Mesendoderm (in vitro differentiated cells): ENCODE results near the gene POLR2J3.
"Not testable (repeated sequence)": the region's sequence is repeated elsewhere in the genome, so short reads cannot be mapped to it uniquely, and the experiment has no call there.

Experiments used
- DNase-seq: peaks from one replicate; pipeline ENCODE4 v3.0.0; 2013
- H2AK5ac ChIP-seq: 2 replicates; pipeline ENCODE4 v1.6.1; 2013; ENCODE audit warnings: low read length, inconsistent platforms
- H2BK120ac ChIP-seq: 2 replicates; pipeline ENCODE4 v1.6.1; 2013; ENCODE audit warnings: low read depth, mild to moderate bottlenecking, low read length, moderate library complexity, mixed read lengths
- H2BK15ac ChIP-seq: replicated peaks from 2 replicates; pipeline ENCODE4 v1.6.1; 2013; ENCODE audit warnings: low read depth, mild to moderate bottlenecking, moderate library complexity
- H2BK5ac ChIP-seq: 2 replicates; pipeline ENCODE4 v1.6.1; 2013; ENCODE audit warnings: low read length, inconsistent platforms
- H3K18ac ChIP-seq: 2 replicates; pipeline ENCODE4 v1.6.1; 2013; ENCODE audit warnings: mild to moderate bottlenecking, low read length, mixed read lengths
- H3K23ac ChIP-seq: one replicate; pipeline ENCODE4 v1.6.1; 2013; ENCODE audit warnings: low read length
- H3K27ac ChIP-seq: 2 replicates; pipeline ENCODE4 v1.5.1; 2013; ENCODE audit warnings: low read depth, mild to moderate bottlenecking, inconsistent platforms, low read length, moderate library complexity
- H3K27me3 ChIP-seq: 2 replicates; pipeline ENCODE4 v1.6.1; 2013; ENCODE audit warnings: low read length, control low read depth, mild to moderate bottlenecking, inconsistent platforms; ENCODE audit not compliant: insufficient read depth, poor library complexity
- H3K36me3 ChIP-seq: 2 replicates; pipeline ENCODE4 v1.6.1; 2013; ENCODE audit warnings: low read length, inconsistent platforms; ENCODE audit not compliant: control insufficient read depth, insufficient read depth
- H3K4ac ChIP-seq: one replicate; pipeline ENCODE4 v1.6.1; 2013; ENCODE audit warnings: low read depth, mild to moderate bottlenecking, low read length, moderate library complexity
- H3K4me1 ChIP-seq: 2 replicates; pipeline ENCODE4 v1.6.1; 2013; ENCODE audit warnings: low read depth, low read length, inconsistent platforms; ENCODE audit not compliant: control insufficient read depth
- H3K4me2 ChIP-seq: 2 replicates; pipeline ENCODE4 v1.6.1; 2013; ENCODE audit warnings: low read length
- H3K4me3 ChIP-seq: 2 replicates; pipeline ENCODE4 v1.5.1; 2013; ENCODE audit warnings: mild to moderate bottlenecking, low read length
- H3K56ac ChIP-seq: one replicate; pipeline ENCODE4 v1.6.1; 2013; ENCODE audit warnings: low read length
- H3K79me1 ChIP-seq: 2 replicates; pipeline ENCODE4 v1.6.1; 2013; ENCODE audit warnings: low read length, inconsistent platforms
- H3K79me2 ChIP-seq: 2 replicates; pipeline ENCODE4 v1.6.1; 2013; ENCODE audit warnings: mild to moderate bottlenecking, low read length; ENCODE audit not compliant: control insufficient read depth, insufficient read depth
- H3K9ac ChIP-seq: 2 replicates; pipeline ENCODE4 v1.6.1; 2013; ENCODE audit warnings: low read length, inconsistent platforms
- H4K5ac ChIP-seq: one replicate; pipeline ENCODE4 v1.6.1; 2013; ENCODE audit warnings: low read length
- H4K8ac ChIP-seq: one replicate; pipeline ENCODE4 v1.6.1; 2013; ENCODE audit warnings: low read depth, mild to moderate bottlenecking, control low read depth, low read length, moderate library complexity
- WGBS: extraction: QIAGEN DNeasy Blood & Tissue Kit; methylation state at CpG from one replicate; pipeline ENCODE4 v1.1.7; 2013; ENCODE audit warnings: low lambda C conversion rate, missing lambda C conversion rate; ENCODE audit not compliant: insufficient coverage; ENCODE audit errors: extremely low coverage; 5-methylcytosine and 5-hydroxymethylcytosine counted together

POLR2J3 gene

GRCh38 chr7:102593637-102594334 is 21.4 kb upstream of the POLR2J3 start:
- H2AK5ac ChIP-seq, H3K18ac ChIP-seq, DNase-seq, H3K79me2 ChIP-seq, H3K4ac ChIP-seq, H2BK120ac ChIP-seq, H3K4me3 ChIP-seq, H3K79me1 ChIP-seq, H3K27ac ChIP-seq, H3K9ac ChIP-seq, H3K4me2 ChIP-seq, H2BK5ac ChIP-seq, H3K4me1 ChIP-seq, H3K56ac ChIP-seq, H2BK15ac ChIP-seq, H3K27me3 ChIP-seq, H3K23ac ChIP-seq, H4K5ac ChIP-seq, H4K8ac ChIP-seq, H3K36me3 ChIP-seq: not testable (repeated sequence)
- no CpG with 5 or more reads among the region's 68 CpGs for WGBS

- not testable (repeated sequence) for DNase-seq, H2BK120ac ChIP-seq, H3K4me1 ChIP-seq, H2BK5ac ChIP-seq, H4K8ac ChIP-seq, H2AK5ac ChIP-seq, H4K5ac ChIP-seq, H3K79me2 ChIP-seq, H3K9ac ChIP-seq, H3K4ac ChIP-seq, H3K36me3 ChIP-seq, H3K18ac ChIP-seq, H2BK15ac ChIP-seq, H3K27ac ChIP-seq, H3K79me1 ChIP-seq, H3K23ac ChIP-seq, H3K4me2 ChIP-seq, H3K27me3 ChIP-seq, H3K56ac ChIP-seq, H3K4me3 ChIP-seq
- no CpG with 5 or more reads among the region's 26 CpGs for WGBS
Measured at GRCh38 chr7:102592477-102593019, 20.2 kb upstream of the POLR2J3 start.

GRCh38 chr7:102589857-102590256 is 17.5 kb upstream of the POLR2J3 start:
- not testable (repeated sequence) for H3K4me3 ChIP-seq, H2BK5ac ChIP-seq, H2BK15ac ChIP-seq, H3K27ac ChIP-seq, H3K4me1 ChIP-seq, H3K18ac ChIP-seq, H2BK120ac ChIP-seq, H3K23ac ChIP-seq, H3K79me2 ChIP-seq, H3K4ac ChIP-seq, H3K27me3 ChIP-seq, H3K36me3 ChIP-seq, H2AK5ac ChIP-seq, H3K56ac ChIP-seq, H4K8ac ChIP-seq, DNase-seq, H3K4me2 ChIP-seq, H3K79me1 ChIP-seq, H3K9ac ChIP-seq, H4K5ac ChIP-seq
- no CpG with 5 or more reads among the region's 9 CpGs for WGBS

- H4K5ac ChIP-seq, H2BK120ac ChIP-seq, H3K27me3 ChIP-seq, H3K4ac ChIP-seq, DNase-seq, H3K27ac ChIP-seq, H2BK5ac ChIP-seq, H3K79me2 ChIP-seq, H3K4me3 ChIP-seq, H3K79me1 ChIP-seq, H2AK5ac ChIP-seq, H3K4me1 ChIP-seq, H4K8ac ChIP-seq, H3K56ac ChIP-seq, H3K23ac ChIP-seq, H3K36me3 ChIP-seq, H3K4me2 ChIP-seq, H3K9ac ChIP-seq, H2BK15ac ChIP-seq, H3K18ac ChIP-seq: not testable (repeated sequence)
- no CpG with 5 or more reads among the region's 5 CpGs for WGBS
Measured at GRCh38 chr7:102583495-102583894, 11.1 kb upstream of the POLR2J3 start.

- DNase-seq, H3K36me3 ChIP-seq, H4K5ac ChIP-seq, H2BK5ac ChIP-seq, H3K27me3 ChIP-seq, H3K4me3 ChIP-seq, H2AK5ac ChIP-seq, H3K56ac ChIP-seq, H3K4ac ChIP-seq, H3K79me2 ChIP-seq, H2BK15ac ChIP-seq, H3K4me2 ChIP-seq, H3K18ac ChIP-seq, H3K79me1 ChIP-seq, H3K23ac ChIP-seq, H3K9ac ChIP-seq, H2BK120ac ChIP-seq, H3K27ac ChIP-seq, H4K8ac ChIP-seq, H3K4me1 ChIP-seq: not testable (repeated sequence)
- WGBS = no CpG with 5 or more reads among the region's 5 CpGs
Measured at GRCh38 chr7:102581722-102582121, 9.3 kb upstream of the POLR2J3 start.

- not testable (repeated sequence) for H3K4me2 ChIP-seq, H3K36me3 ChIP-seq, DNase-seq, H3K56ac ChIP-seq, H4K8ac ChIP-seq, H3K4me3 ChIP-seq, H3K23ac ChIP-seq, H3K4me1 ChIP-seq, H2BK15ac ChIP-seq, H2BK120ac ChIP-seq, H3K27ac ChIP-seq, H3K27me3 ChIP-seq, H3K4ac ChIP-seq, H2AK5ac ChIP-seq, H4K5ac ChIP-seq, H3K18ac ChIP-seq, H2BK5ac ChIP-seq, H3K79me1 ChIP-seq, H3K9ac ChIP-seq, H3K79me2 ChIP-seq
- WGBS = no CpG with 5 or more reads among the region's 5 CpGs
Measured at GRCh38 chr7:102578486-102578885, 6.1 kb upstream of the POLR2J3 start.
